ENCODE results near the gene TMA7B. TPM values are rescaled to one million over a fixed set of nuclear protein-coding genes. Genes with fewer than 3 reads are reported as not detected.

TMA7B gene
- total and polyA plus RNA-seq, 2 of the 4 experiments (the other 2 are of a cell fraction), result not detected

- Histone ChIP-seq H3K36me3 (ENCODE audit: control insufficient read depth, insufficient read depth, low read length) (no peaks in the 10 kb centered on the region), H3K18ac (ENCODE audit: low read depth, low read length) (no peak overlapping the region), H3K4me2 (ENCODE audit: low read depth, low read length) (no peak overlapping the region), H3K4me3 (ENCODE audit: insufficient read depth, low read depth, low read length) (no peak overlapping the region), H4K5ac (ENCODE audit: low read depth, low read length) (no peak overlapping the region), H3K9ac (ENCODE audit: low read depth, low read length) (no peak overlapping the region), H4K91ac (ENCODE audit: insufficient read depth, low read depth, low read length) (no peak overlapping the region), H4K8ac (ENCODE audit: low read depth in 2 of 2, low read length in 2 of 2) (no peak overlapping the region), H3K56ac (ENCODE audit: extremely low read depth, insufficient read depth, low read length) (no peak overlapping the region), H3K23ac (ENCODE audit: low read depth, low read length) (no peak overlapping the region), H3K27me3 (ENCODE audit: control insufficient read depth, insufficient read depth, low read length) (peaks cover 44% of the 10 kb centered on the region), H2BK5ac (ENCODE audit: low read depth, low read length, poor library complexity, severe bottlenecking) (no peak overlapping the region), H3K27ac (ENCODE audit: insufficient read depth, low read length) (no peak overlapping the region), H2AK5ac (ENCODE audit: low read depth, low read length) (no peak overlapping the region), H4K20me1 (ENCODE audit: insufficient read depth, low read length) (no peaks in the 10 kb centered on the region), H3K14ac (replicated peaks; ENCODE audit: low read depth, low read length) (no peak overlapping the region), H3K9me3 (ENCODE audit: control insufficient read depth, insufficient read depth, low read length) (no peaks in the 10 kb centered on the region), H3K4me1 (ENCODE audit: control insufficient read depth, insufficient read depth, low read length) (no peaks in the 10 kb centered on the region), H3K9me1 (ENCODE audit: insufficient read depth, low read length) (no peaks in the 10 kb centered on the region), H2BK20ac (ENCODE audit: low read depth, low read length) (no peak overlapping the region), H2AFZ (replicated peaks; ENCODE audit: low read length, poor library complexity) (no peak overlapping the region), H2BK120ac (ENCODE audit: low read depth, low read length) (no peak overlapping the region), H2AK9ac (replicated peaks; ENCODE audit: low read depth, low read length, poor library complexity) (no peak overlapping the region), H2BK15ac (ENCODE audit: low read depth, low read length) (no peak overlapping the region), H3K79me1 (ENCODE audit: low read depth in 1 of 2, low read length in 2 of 2) (no peaks in the 10 kb centered on the region), H3K4ac (ENCODE audit: low read depth, low read length) (no peak overlapping the region)
- intact Hi-C loops (cut with micrococcal nuclease), result no loop called here
- no CpG with 5 or more reads among the region's 8 CpGs for WGBS, 2 experiments (ENCODE audit: extremely low coverage in 2 of 2, insufficient read length in 1 of 2)
- dilution Hi-C loops (cut with HindIII; ENCODE audit: low sequenced_read_pairs, unreplicated experiment), result no loop called here
- CTCF ChIA-PET, result no interaction called here
- in situ Hi-C loops (cut with MboI; ENCODE audit: low sequenced_read_pairs), result no loop called here
- TF ChIP-seq FOS (IDR thresholded peaks at IDR 0.05; ENCODE audit: low read depth, low read length), result no peak
- TF ChIP-seq, protein P1, sequence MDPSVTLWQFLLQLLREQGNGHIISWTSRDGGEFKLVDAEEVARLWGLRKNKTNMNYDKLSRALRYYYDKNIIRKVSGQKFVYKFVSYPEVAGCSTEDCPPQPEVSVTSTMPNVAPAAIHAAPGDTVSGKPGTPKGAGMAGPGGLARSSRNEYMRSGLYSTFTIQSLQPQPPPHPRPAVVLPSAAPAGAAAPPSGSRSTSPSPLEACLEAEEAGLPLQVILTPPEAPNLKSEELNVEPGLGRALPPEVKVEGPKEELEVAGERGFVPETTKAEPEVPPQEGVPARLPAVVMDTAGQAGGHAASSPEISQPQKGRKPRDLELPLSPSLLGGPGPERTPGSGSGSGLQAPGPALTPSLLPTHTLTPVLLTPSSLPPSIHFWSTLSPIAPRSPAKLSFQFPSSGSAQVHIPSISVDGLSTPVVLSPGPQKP (IDR thresholded peaks at IDR 0.05; ENCODE audit: borderline replicate concordance, low read depth, low read length), result no peak
- TF ChIP-seq, protein P2, sequence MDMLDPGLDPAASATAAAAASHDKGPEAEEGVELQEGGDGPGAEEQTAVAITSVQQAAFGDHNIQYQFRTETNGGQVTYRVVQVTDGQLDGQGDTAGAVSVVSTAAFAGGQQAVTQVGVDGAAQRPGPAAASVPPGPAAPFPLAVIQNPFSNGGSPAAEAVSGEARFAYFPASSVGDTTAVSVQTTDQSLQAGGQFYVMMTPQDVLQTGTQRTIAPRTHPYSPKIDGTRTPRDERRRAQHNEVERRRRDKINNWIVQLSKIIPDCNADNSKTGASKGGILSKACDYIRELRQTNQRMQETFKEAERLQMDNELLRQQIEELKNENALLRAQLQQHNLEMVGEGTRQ (IDR thresholded peaks at IDR 0.05; ENCODE audit: low read depth, low read length), result no peak
- TF ChIP-seq RCOR1 (IDR thresholded peaks at IDR 0.05; ENCODE audit: insufficient replicate concordance, low read length), result no peak
- DNase-seq (no peak), ATAC-seq (ENCODE audit: low read depth) (no peak)
- BruUV-seq (replicated peaks), result no TSS peak
- POLR2A ChIA-PET (ENCODE audit: unreplicated experiment), result no interaction called here
Measured at GRCh38 chr22:39942439-39943230, 17.6 kb upstream of the TMA7B start.
